ENCODE measurements around the gene SLC4A3. TPM values are rescaled to one million over a fixed set of nuclear protein-coding genes. Genes with fewer than 3 reads are reported as not detected.

SLC4A3 gene
- total and polyA plus RNA-seq, 2 of the 13 experiments (the other 11 are each of a cell fraction or from before 2014, with no cell fraction given) = 0.18 to 0.95 TPM

GRCh38 chr2:219642465-219643083 is 15.1 kb downstream of the SLC4A3 start (continued):
- TF ChIP-seq ATF7 (IDR thresholded peaks at IDR 0.05) (peak; percentile 86), ATF7 (CRISPR knock-in tag; IDR thresholded peaks at IDR 0.05) (no peak), SPEN (CRISPR knock-in tag; IDR thresholded peaks at IDR 0.05; ENCODE audit: low read depth) (peak; percentile 83; the same call in 1 of the 2 replicates), ZNF281 (CRISPR knock-in tag; IDR thresholded peaks at IDR 0.05; ENCODE audit: borderline replicate concordance) (peak; percentile 78; the same call in 1 of the 2 replicates), ZNF781 (CRISPR knock-in tag; IDR thresholded peaks at IDR 0.05; ENCODE audit: borderline replicate concordance, not compliant biosample characterization) (peak; percentile 74), ZFP36 (IDR thresholded peaks at IDR 0.05; ENCODE audit: borderline replicate concordance, low read depth, low read length, partially characterized antibody) (peak; percentile 73), TOE1 (CRISPR knock-in tag; IDR thresholded peaks at IDR 0.05) (peak; percentile 89; the same call in 1 of the 2 replicates), SOX13 (IDR thresholded peaks at IDR 0.05) (no peak), SOX13 (CRISPR knock-in tag; conservative IDR thresholded peaks at IDR 0.05 in 1 of 2, IDR thresholded peaks at IDR 0.05 in 1 of 2) (peak in 1 of 2 experiments; percentile 57; a peak in 2 of 4 replicates), PHF21A (CRISPR knock-in tag; IDR thresholded peaks at IDR 0.05) (peak; percentile 62; the same call in 1 of the 2 replicates), MYNN (CRISPR knock-in tag; IDR thresholded peaks at IDR 0.05; ENCODE audit: low read depth) (peak; percentile 71; the same call in 1 of the 2 replicates), ZUFSP (CRISPR knock-in tag; IDR thresholded peaks at IDR 0.05; ENCODE audit: borderline replicate concordance) (no peak), ELF4 (CRISPR knock-in tag; IDR thresholded peaks at IDR 0.05; ENCODE audit: borderline replicate concordance) (no peak), ZNF580 (CRISPR knock-in tag; IDR thresholded peaks at IDR 0.05; ENCODE audit: borderline replicate concordance, low read depth) (peak; percentile 98), ZNF33B (CRISPR knock-in tag; IDR thresholded peaks at IDR 0.05) (no peak), ZNF605 (CRISPR knock-in tag; IDR thresholded peaks at IDR 0.05) (no peak), ZNF891 (CRISPR knock-in tag; IDR thresholded peaks at IDR 0.05) (no peak)
- TF ChIP-seq, protein P1, sequence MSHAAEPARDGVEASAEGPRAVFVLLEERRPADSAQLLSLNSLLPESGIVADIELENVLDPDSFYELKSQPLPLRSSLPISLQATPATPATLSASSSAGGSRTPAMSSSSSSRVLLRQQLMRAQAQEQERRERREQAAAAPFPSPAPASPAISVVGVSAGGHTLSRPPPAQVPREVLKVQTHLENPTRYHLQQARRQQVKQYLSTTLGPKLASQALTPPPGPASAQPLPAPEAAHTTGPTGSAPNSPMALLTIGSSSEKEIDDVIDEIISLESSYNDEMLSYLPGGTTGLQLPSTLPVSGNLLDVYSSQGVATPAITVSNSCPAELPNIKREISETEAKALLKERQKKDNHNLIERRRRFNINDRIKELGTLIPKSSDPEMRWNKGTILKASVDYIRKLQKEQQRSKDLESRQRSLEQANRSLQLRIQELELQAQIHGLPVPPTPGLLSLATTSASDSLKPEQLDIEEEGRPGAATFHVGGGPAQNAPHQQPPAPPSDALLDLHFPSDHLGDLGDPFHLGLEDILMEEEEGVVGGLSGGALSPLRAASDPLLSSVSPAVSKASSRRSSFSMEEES (CRISPR knock-in tag; IDR thresholded peaks at IDR 0.05) = peak; percentile 52; the same call in 1 of the 2 replicates
- TF ChIP-seq, protein P2, sequence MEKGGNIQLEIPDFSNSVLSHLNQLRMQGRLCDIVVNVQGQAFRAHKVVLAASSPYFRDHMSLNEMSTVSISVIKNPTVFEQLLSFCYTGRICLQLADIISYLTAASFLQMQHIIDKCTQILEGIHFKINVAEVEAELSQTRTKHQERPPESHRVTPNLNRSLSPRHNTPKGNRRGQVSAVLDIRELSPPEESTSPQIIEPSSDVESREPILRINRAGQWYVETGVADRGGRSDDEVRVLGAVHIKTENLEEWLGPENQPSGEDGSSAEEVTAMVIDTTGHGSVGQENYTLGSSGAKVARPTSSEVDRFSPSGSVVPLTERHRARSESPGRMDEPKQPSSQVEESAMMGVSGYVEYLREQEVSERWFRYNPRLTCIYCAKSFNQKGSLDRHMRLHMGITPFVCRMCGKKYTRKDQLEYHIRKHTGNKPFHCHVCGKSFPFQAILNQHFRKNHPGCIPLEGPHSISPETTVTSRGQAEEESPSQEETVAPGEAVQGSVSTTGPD (CRISPR knock-in tag; IDR thresholded peaks at IDR 0.05) = no peak
- TF ChIP-seq, protein P3, sequence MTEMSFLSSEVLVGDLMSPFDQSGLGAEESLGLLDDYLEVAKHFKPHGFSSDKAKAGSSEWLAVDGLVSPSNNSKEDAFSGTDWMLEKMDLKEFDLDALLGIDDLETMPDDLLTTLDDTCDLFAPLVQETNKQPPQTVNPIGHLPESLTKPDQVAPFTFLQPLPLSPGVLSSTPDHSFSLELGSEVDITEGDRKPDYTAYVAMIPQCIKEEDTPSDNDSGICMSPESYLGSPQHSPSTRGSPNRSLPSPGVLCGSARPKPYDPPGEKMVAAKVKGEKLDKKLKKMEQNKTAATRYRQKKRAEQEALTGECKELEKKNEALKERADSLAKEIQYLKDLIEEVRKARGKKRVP (CRISPR knock-in tag; IDR thresholded peaks at IDR 0.05) = peak in 1 of 2 experiments; percentile 84; a peak in 2 of 4 replicates
